K562 (cell line): ENCODE results near the gene ABCC10. TPM values are rescaled to one million over a fixed set of nuclear protein-coding genes. Genes with fewer than 3 reads are reported as not detected.

Experiments used
- ATAC-seq: fragments of 200-7000 bp; cut with Tn5 transposase; 3 replicates; pipeline ENCODE4 v1.9.1; 2020; ENCODE audit warnings: moderate library complexity
- BruUV-seq: library from RNA; stranded (reverse); fragments of 400-500 nt; replicated peaks from 2 replicates; lab custom pipeline; 2021; lab: Mats Ljungman, UMichigan
- CTCF ChIA-PET: fragments of 300-600 bp; formaldehyde crosslinking; extraction: SDS; loops from one replicate; lab custom pipeline; 2021; ENCODE audit warnings: low intra/inter-chr PET ratio; lab: Yijun Ruan, JAX
- POLR2A ChIA-PET: fragments of 300-600, 350-650 bp; sonication (Branson Sonifier 250); formaldehyde crosslinking; extraction: SDS; loops from one replicate; lab custom pipeline; 2021; ENCODE audit warnings: antibody characterized with exemption, inconsistent platforms; lab: Yijun Ruan, JAX
- DNase-seq, 4 experiments: peaks; one replicate each; pipeline versions ENCODE4 v3.0.0 to v3.0.0-alpha.2; 2011 to 2018; ENCODE audit warnings: low spot score in 3 of 4, mixed read lengths in 3 of 4; ENCODE audit errors: extremely low read depth in 1 of 4
- FAIRE-seq: peaks from 2 replicates; lab custom pipeline; 2011; peaks lifted over from hg19 to GRCh38; lab: Jason Lieb, UNC
- H2AFZ ChIP-seq: 2 replicates; pipeline ENCODE4 v1.6.0; 2011; ENCODE audit warnings: low read depth, low read length, control low read depth, inconsistent platforms
- H3K27ac ChIP-seq: fragments of 200-600 bp; 3 replicates; pipeline ENCODE4 v1.8.0; 2011; ENCODE audit warnings: low read depth, mild to moderate bottlenecking, control low read depth, inconsistent platforms, low read length, moderate library complexity, mixed read lengths; ENCODE audit errors: extremely low read depth
- H3K27me3 ChIP-seq, 2 experiments: fragments of 300-600 bp in 1 of 2; 2 replicates in 1 of 2; 3 replicates in 1 of 2; pipeline versions ENCODE4 v1.6.0 to v1.8.0; 2011; ENCODE audit warnings: inconsistent platforms in 2 of 2, low read length in 2 of 2, mild to moderate bottlenecking in 1 of 2, mixed read lengths in 1 of 2, moderate library complexity in 1 of 2; ENCODE audit not compliant: control insufficient read depth in 2 of 2, insufficient read depth in 2 of 2
- H3K36me3 ChIP-seq: fragments of 300-600 bp; 3 replicates; pipeline ENCODE4 v1.8.0; 2011; ENCODE audit warnings: mild to moderate bottlenecking, low read length, inconsistent platforms; ENCODE audit not compliant: control insufficient read depth, insufficient read depth
- H3K4me1 ChIP-seq, 2 experiments: fragments of 200-600 bp in 1 of 2; replicated peaks in 1 of 2; 2 replicates in 1 of 2; 3 replicates in 1 of 2; pipeline versions ENCODE4 v1.5.1 to v1.8.0; 2011; ENCODE audit warnings: inconsistent platforms in 2 of 2, low read length in 2 of 2, mild to moderate bottlenecking in 1 of 2, mixed read lengths in 1 of 2, moderate library complexity in 1 of 2; ENCODE audit not compliant: control insufficient read depth in 2 of 2, insufficient read depth in 2 of 2
- H3K4me2 ChIP-seq: 2 replicates; pipeline ENCODE4 v1.6.1; 2011; ENCODE audit warnings: low read length, control low read depth, inconsistent platforms, mixed read lengths; ENCODE audit not compliant: insufficient read depth
- H3K4me3 ChIP-seq: fragments of 200-600 bp; sonication (generic), shearing (Covaris generic); 2 replicates; pipeline ENCODE4 v1.5.1; 2016; ENCODE audit warnings: control low read depth, inconsistent platforms
- H3K79me2 ChIP-seq: fragments of 200-600 bp; 3 replicates; pipeline ENCODE4 v1.8.0; 2011; ENCODE audit warnings: low read length, inconsistent platforms; ENCODE audit not compliant: control insufficient read depth, insufficient read depth
- H3K9ac ChIP-seq, 2 experiments: 2 replicates each; pipeline versions ENCODE4 v1.6.0 to v1.6.1; 2011; ENCODE audit warnings: low read depth in 2 of 2, low read length in 2 of 2, control low read depth in 1 of 2, inconsistent platforms in 1 of 2, mild to moderate bottlenecking in 1 of 2, mixed read lengths in 1 of 2; ENCODE audit not compliant: insufficient read depth in 1 of 2
- H3K9me1 ChIP-seq: one replicate; pipeline ENCODE4 v1.6.0; 2011; ENCODE audit warnings: inconsistent platforms, mild to moderate bottlenecking, low read length, moderate library complexity; ENCODE audit not compliant: control insufficient read depth, insufficient read depth
- H3K9me3 ChIP-seq: replicated peaks from 2 replicates; pipeline ENCODE4 v1.5.1; 2011; ENCODE audit warnings: low read depth, low read length, inconsistent platforms; ENCODE audit not compliant: control insufficient read depth, insufficient read depth
- H4K20me1 ChIP-seq: replicated peaks from 2 replicates; pipeline ENCODE4 v1.6.1; 2011; ENCODE audit warnings: low read length, inconsistent platforms, mixed read lengths; ENCODE audit not compliant: control insufficient read depth, insufficient read depth
- CXXC5 ChIP-seq: fragments of 250-450 bp; sonication (Bioruptor Pico); IDR thresholded peaks from 2 replicates; pipeline ENCODE4 v1.8.0; 2022; ENCODE audit warnings: inconsistent platforms, mild to moderate bottlenecking, moderate library complexity
- E2F3 ChIP-seq: fragments of 250-450 bp; sonication (Bioruptor Pico); IDR thresholded peaks from 2 replicates; pipeline ENCODE4 v1.4.0; 2020; ENCODE audit warnings: mild to moderate bottlenecking
- NFYB ChIP-seq: IDR thresholded peaks from 2 replicates; pipeline ENCODE4 v1.6.1; 2011; ENCODE audit warnings: mild to moderate bottlenecking, moderate library complexity; ENCODE audit not compliant: insufficient read length; ENCODE audit errors: extremely low read depth
- SLC30A9 ChIP-seq: fragments of 250-450 bp; sonication (Bioruptor Pico); IDR thresholded peaks from 2 replicates; pipeline ENCODE4 v1.8.0; 2022; ENCODE audit warnings: mild to moderate bottlenecking, moderate library complexity
- STAT5B ChIP-seq: fragments of 250-450 bp; sonication (Bioruptor Pico); IDR thresholded peaks from 2 replicates; pipeline ENCODE4 v1.8.0; 2021; ENCODE audit warnings: mild to moderate bottlenecking, inconsistent platforms
- WGBS: fragments of 100-300 bp; shearing (Covaris generic); methylation state at CpG from one replicate; pipeline ENCODE4 v1.1.6; 2016; ENCODE audit warnings: low coverage, mixed read lengths; ENCODE audit not compliant: insufficient coverage; ENCODE audit errors: missing lambda C conversion rate; 5-methylcytosine and 5-hydroxymethylcytosine counted together
- in situ Hi-C: fragments of 300-500 bp; cut with MboI; formaldehyde crosslinking; loops from 4 replicates; pipeline ENCODE4 v1.15.0; 2018; ENCODE audit warnings: inconsistent platforms, mixed read lengths
- intact Hi-C: fragments of 100-400 bp; cut with micrococcal nuclease; formaldehyde crosslinking; loops from 2 replicates; pipeline ENCODE4 v1.14.2; 2022
- polyA plus RNA-seq, 8 experiments: library from polyadenylated mRNA; depleted of rRNA in 4 of 8; stranded (reverse) in 5 of 8; unstranded in 3 of 8; fragments of >200 nt; fragmentation: Nextera tagmentation in 2 of 8; fragmentation: Illumina TruSeq in 1 of 8; extraction: Ambion mirVana in 2 of 8; extraction: Trizol in 1 of 8; gene quantifications; 2 replicates each; pipeline versions ENCODE4 v1.2.1 to v1.2.3, GENCODE V29; 2011 to 2014; ENCODE audit warnings: inconsistent platforms in 1 of 8, missing spikeins in 1 of 8
- total RNA-seq, 7 experiments: library from RNA; depleted of rRNA in 6 of 7; stranded (reverse); fragments of >200 nt in 6 of 7; fragmentation: Illumina TruSeq in 2 of 7; extraction: Trizol in 2 of 7; gene quantifications; 2 replicates each; pipeline versions ENCODE4 v1.2.1 to v1.2.3, GENCODE V29; 2011 to 2021; ENCODE audit warnings: low replicate concordance in 1 of 7
- TF ChIP-seq, protein P1 (sequence below): fragments of 250-450 bp; sonication (Bioruptor Pico); IDR thresholded peaks from 2 replicates; pipeline ENCODE4 v1.4.0; 2020

ABCC10 gene
- total and polyA plus RNA-seq, 9 of the 15 experiments (the other 6 are each of a cell fraction or from before 2014, with no cell fraction given), result 2.4 to 29.1 (median 13.7) TPM

- ATAC-seq (no peak; the same call in 2 of the 3 replicates), DNase-seq (no peak), FAIRE-seq (no peak)
- ChIA-PET CTCF (no interaction called here), POLR2A (interaction anchor here (1.1 to 4.4 kb wide), 4 partner anchors 9 to 134 kb away, joined by 3 to 18 read pairs (median 8); partner anchors contain the start of gene ZNF318)
- in situ Hi-C loops (no loop called here), intact Hi-C loops (no loop called here)
- WGBS, result 11% methylated on average over 2 of the region's 2 CpGs
- no peak overlapping the region for H3K27ac ChIP-seq
- no peak overlapping the region for H3K4me3 ChIP-seq
- no TSS peak for BruUV-seq
- H3K27me3 ChIP-seq, result peaks cover 11 to 13% of the 10 kb centered on the region in 2 experiments; a peak in 3 of 5 replicates
- no peaks in the 10 kb centered on the region for H3K36me3 ChIP-seq
- no peaks in the 10 kb centered on the region for H3K9me1 ChIP-seq
- H3K9ac ChIP-seq, result no peak overlapping the region
- no peaks in the 10 kb centered on the region for H3K79me2 ChIP-seq
- no peak for TF ChIP-seq CXXC5 (CRISPR knock-in tag)
- no peak for TF ChIP-seq SLC30A9
- TF ChIP-seq, protein P1, sequence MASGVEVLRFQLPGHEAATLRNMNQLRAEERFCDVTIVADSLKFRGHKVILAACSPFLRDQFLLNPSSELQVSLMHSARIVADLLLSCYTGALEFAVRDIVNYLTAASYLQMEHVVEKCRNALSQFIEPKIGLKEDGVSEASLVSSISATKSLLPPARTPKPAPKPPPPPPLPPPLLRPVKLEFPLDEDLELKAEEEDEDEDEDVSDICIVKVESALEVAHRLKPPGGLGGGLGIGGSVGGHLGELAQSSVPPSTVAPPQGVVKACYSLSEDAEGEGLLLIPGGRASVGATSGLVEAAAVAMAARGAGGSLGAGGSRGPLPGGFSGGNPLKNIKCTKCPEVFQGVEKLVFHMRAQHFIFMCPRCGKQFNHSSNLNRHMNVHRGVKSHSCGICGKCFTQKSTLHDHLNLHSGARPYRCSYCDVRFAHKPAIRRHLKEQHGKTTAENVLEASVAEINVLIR, result no peak
- no peak for TF ChIP-seq STAT5B (CRISPR knock-in tag)
- no peak for TF ChIP-seq E2F3 (CRISPR knock-in tag)
- no peak for TF ChIP-seq NFYB
- no peaks in the 10 kb centered on the region for H4K20me1 ChIP-seq
- H3K9me3 ChIP-seq, result no peaks in the 10 kb centered on the region
- H3K4me1 ChIP-seq, result no peaks in the 10 kb centered on the region; a peak in 1 of 5 replicates
- no peak overlapping the region for H3K4me2 ChIP-seq
- H2AFZ ChIP-seq, result no peak overlapping the region
These were observed 49.6 kb upstream of the ABCC10 start for GRCh38 chr6:43377710-43378229.
